HK-2 (cell line): ENCODE results near the gene RELA.
"Not testable (repeated sequence)": the region's sequence is repeated elsewhere in the genome, so short reads cannot be mapped to it uniquely, and the experiment has no call there.

Experiments used
- DNase-seq: peaks from one replicate; pipeline ENCODE4 v3.0.0-alpha.2; 2018; ENCODE audit not compliant: unreplicated experiment

Gene RELA

DNA sequence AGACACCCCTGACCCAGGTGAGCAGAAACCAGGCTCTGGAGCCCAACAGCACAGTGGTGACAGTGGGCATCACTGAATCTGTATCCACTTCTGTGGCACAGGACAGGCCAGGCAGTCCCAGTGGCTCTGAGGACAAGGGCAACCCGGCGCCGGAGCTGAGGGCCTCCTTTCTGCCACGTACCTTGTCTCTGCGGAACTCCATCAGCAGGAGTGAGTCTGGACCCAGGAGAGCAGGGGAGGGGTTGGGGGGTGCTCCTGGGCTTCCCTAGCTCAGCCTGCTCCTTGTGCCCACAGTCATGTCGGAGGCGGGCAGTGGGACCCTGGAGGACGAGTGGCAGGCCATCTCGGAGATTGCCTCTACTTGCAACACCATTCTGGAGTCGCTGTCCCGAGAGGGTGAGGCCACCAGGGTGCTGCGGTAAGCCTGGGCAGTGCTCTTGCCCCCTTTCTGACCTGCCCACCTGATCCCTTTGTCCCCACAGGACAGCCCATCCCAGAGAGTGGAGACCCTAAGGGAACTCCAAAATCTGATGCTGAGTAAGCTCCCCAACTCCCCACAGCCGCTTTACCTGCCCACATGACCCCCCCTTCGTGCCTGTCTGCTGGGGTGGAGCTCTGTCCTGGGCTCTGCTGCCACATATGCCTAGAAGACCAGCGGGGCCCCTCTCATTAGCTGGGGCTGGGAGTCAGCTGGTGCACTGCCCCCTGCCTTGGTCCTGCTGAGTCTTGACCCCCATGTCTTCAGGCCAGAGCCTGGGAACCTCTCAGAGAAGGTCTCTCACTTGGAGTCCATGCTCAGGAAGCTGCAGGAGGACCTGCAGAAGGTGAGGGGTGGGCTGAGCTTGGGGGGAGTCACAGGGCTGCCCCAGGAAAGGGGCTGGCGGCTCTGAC is 12.8 kb downstream of the RELA start:
- DNase-seq: no peak

DNA sequence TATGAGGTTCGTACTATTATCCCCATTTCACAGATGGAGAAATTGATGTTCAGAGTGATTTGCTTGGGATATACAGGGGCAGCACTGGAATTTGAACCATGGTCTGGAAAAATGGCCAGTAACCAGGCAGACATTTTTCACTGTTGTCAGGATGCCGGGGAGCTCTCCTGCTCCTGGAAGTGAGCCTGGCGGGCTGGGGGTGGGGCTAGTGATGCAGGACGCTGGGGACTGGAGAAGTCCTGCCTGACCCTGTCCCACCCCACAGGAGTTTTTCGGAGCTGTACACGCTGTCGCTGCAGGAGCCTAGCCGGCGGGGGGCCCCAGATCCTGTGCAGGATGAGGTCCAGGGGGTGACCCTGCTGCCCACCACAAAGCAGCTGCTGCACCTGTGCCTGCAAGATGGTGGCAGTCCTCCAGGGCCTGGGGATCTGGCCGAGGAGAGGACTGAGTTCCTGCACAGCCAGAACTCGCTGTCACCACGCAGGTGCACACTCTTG is 13.7 kb downstream of the RELA start:
- no peak for DNase-seq

DNA sequence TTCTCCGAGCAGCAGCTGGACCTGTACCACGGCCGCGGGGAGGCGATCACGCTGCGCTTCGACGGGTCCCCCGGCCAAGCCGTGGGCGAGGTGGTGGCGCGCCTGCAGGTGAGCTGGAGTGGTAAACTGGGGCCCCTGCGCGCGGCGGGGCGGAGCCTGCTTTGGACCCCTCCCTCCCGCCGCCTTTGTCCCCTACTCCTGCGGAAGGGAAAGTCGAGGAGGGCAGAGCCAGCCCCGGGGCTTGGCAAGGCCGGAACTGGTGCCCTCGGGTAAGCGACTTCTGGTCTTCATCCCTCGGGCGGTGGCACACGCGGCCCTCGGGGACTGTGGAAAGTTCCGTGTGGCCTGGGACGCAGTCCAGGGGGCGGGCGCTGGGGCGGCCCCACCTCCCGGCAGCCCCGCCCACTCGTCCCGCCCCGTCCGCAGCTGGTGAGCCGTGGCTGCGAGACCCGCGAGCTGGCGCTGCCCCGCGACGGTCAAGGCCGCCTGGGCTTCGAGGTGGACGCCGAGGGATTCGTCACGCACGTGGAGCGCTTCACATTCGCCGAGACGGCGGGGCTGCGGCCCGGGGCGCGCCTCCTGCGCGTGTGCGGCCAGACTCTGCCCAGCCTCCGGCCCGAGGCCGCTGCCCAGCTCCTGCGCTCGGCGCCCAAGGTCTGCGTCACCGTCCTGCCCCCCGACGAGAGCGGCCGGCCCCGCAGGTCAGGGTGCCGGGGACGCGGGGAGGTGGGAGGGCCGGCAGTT is 15.6 kb downstream of the RELA start:
- no peak for DNase-seq

DNA sequence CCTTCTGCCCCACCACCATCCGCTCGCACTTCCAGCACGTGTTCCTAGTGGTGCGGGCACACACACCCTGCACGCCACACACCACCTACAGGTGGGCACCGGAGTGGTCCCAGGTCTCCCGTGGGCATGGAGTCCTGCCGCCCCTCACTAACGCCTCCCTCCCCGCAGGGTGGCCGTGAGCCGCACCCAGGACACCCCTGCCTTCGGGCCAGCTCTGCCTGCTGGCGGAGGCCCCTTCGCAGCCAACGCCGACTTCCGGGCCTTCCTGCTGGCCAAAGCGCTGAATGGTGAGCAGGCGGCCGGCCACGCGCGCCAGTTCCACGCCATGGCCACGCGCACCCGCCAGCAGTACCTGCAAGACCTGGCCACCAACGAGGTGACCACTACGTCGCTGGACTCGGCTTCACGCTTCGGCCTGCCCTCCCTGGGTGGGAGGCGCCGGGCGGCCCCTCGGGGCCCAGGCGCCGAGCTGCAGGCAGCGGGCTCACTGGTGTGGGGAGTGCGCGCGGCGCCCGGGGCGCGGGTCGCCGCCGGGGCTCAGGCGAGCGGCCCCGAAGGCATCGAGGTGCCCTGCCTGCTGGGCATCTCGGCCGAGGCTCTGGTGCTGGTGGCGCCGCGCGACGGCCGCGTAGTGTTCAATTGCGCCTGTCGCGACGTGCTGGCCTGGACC is 16.3 kb downstream of the RELA start:
- no peak for DNase-seq

DNA sequence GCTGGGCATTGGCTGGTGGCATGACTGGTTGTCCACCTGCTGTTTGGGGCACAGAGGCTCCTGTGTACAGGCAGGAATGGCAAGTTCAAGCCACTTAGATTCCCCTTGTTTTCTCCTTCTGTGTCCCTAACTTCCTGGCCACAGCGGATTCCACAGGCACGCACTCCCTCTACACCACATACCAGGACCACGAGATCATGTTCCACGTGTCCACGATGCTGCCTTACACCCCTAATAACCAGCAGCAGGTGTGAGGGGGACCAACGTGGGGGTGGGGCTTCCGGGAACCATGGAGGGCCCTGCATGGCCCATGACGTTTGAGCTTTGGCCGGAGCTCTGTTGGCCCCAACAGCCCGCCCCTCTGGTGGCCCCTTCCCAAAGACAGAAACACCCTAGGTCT is 17.0 kb downstream of the RELA start:
- DNase-seq: no peak

DNA sequence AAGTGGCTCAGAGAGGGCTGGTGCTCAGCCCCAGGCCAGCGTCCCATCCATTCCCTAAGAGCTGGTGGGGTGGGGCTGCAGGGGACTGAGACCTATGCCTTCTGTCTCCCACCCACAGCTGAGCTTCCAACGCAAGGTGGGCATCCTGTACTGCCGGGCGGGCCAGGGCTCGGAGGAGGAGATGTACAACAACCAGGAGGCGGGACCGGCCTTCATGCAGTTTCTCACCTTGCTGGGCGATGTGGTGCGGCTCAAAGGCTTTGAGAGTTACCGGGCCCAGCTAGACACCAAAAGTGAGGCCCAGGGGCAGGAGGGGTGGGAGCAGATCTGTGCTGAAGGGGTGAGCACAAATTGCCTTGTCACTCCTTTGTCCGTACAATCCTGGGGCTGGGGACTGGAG is 17.9 kb downstream of the RELA start:
- no peak for DNase-seq

DNA sequence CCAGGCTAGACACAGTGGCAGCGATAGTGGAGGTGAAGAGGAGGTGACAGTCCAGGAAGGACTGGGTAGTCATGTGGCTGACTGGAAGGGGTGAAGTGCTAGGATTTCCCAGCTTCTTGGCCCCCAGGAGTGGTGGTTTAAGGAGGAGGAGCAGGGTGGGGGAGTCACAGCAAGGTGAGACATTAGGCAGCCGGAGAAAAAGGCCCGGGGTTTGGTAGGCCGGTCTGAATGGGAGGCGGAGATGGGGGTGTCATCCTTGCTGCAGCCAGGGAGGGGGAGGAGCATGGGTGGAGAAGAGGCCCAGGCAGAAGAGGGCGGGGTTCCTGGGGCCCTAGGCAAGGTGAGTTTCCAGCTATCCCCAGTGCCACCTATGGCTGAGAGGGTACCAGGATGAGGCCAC is 18.7 kb downstream of the RELA start:
- DNase-seq: peak; percentile 70

DNA sequence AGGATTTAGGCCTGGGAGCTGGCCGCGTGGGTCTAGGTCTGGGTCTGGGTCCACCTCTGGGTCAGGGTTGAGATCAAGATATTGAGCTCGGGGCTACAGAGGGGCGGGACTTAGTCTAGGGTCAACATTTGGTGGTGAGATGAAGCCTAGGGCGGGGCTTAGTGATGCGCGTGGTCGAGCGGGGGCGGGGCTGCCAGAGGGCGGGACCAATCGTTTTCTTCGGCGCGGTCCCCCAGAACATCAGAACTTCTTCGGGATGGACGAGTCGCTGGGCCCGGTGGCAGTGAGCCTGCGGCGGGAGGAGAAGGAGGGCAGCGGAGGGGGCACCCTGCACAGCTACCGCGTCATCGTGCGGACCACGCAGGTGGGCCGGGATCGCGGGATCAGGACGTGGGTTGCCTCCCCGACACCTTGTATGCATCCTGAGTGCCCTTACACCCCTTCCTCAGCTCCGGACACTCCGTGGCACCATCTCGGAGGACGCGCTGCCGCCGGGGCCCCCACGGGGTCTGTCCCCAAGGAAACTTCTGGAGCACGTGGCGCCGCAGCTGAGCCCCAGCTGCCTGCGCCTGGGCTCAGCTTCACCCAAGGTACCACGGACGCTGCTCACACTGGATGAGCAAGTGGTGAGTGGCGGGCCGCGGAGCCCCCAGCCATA is 20.6 kb downstream of the RELA start:
- no peak for DNase-seq

DNA sequence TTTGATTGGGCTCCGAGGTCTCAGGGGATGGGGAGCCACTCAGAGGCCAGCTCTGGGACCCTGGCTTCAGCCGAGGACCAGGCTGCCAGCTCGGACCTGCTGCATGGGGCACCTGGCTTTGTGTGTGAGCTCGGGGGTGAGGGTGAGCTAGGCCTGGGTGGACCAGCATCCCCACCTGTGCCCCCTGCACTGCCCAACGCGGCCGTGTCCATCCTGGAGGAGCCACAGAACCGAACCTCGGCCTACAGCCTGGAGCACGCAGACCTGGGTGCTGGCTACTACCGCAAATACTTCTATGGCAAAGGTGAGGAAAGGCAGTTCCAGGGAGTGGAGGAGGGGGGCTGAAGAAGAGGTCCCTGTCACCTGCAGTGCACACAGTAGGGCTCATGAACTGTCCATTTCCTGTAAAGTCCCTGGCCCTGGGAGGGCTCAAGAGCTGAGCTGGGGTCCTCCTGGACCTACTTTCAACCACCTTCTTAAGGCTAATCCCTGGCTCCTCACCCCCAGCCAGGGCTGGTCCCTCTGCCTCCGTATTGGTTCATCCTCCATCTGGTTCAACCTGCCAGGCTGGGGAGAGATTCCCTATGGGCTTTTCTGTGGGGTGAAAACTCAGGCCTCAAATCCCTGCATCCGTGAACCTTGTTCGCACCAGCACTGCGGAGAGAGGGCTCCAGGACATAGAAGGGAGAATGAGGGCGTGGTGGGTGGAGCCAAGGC is 21.3 kb downstream of the RELA start:
- DNase-seq: no peak

DNA sequence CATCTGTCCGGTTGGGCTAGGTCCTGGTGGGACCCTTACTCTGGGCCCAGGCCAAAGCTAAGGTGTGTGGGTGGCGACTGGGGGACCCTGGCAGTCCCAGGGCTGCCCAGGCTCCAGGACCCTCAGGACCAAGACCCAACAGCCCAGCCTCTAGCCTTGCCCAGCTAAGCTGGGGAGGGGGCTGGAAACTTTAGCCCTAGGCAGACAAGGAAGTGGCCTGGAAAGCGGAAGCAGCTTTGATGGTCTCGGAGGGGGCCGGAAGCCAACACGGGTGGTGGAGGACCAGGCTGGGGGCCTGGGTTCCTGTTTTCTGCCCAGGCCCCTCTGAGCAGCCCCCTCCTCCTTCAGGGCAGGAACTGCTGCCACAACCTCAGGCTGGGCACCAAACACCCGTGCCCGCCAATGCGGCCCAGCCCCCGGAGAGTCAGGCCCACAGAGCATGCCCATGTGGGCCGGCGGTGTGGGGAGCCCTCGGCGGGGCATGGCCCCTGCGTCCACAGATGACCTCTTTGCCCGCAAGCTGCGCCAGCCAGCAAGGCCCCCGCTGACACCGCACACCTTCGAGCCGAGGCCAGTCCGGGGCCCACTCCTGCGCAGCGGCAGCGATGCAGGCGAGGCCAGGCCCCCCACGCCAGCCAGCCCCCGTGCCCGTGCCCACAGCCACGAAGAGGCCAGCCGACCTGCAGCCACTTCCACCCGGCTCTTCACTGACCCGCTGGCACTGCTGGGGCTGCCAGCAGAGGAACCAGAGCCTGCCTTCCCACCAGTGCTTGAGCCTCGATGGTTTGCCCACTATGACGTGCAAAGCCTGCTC is 22.0 kb downstream of the RELA start:
- no peak for DNase-seq

DNA sequence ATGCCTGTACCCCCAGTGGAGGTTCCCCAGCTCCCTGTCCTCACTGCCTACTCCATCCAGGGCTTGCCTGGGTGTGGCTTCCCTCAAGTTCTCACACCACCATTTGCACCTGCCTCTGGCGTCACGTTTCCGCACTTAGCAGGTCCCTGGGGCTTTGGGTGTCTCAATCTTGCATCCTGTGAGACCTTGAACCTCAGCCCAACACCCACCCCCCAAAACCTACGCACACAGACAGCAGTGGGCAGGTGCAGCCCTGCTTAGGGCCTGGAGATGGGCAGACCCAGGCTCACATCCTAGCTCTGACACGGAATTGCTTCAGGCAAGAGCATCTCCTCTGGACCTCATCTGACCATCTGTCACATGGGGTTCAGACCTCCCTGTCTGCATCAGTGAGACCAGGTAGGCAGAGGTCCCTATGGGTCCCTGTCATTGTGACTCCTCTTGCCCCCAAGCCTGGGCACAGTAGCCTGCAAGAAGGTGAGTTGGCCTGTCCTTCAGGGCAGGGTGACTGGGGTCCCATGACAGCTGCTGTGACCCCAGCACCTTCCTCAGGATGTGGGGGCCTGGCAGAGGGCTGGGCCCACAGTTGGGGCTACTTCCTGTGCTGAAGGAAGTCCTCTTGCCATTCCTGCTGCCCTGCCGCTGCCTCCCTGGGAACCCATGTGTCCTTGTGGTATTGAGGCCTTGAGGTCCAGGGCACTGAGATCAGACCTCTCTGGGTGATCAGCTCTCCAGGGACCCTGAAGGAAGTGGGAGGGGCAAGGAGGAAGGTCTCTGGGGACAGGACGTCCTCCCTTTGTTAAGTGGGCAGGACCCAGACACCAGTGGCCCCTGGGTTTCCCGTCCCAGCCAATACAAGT is 22.9 kb downstream of the RELA start:
- DNase-seq: no peak

DNA sequence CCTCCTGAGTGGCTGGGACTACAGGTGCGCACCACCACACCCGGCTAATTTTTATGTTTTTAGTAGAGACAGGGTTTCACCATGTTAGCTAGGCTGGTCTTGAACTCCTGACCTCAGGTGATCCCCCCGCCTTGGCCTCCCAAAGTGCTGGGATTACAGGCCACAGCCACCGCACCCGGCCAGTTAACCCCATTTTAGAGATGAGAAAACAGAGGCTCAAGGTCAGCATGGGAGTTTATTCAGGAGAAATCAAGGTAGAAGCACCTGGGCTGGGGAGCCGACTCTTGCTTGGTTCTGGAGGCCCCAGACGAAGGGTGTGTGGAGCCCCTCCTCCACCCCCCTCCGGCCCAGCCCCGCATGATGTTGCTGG is 23.5 kb downstream of the RELA start:
- not testable (repeated sequence) for DNase-seq

DNA sequence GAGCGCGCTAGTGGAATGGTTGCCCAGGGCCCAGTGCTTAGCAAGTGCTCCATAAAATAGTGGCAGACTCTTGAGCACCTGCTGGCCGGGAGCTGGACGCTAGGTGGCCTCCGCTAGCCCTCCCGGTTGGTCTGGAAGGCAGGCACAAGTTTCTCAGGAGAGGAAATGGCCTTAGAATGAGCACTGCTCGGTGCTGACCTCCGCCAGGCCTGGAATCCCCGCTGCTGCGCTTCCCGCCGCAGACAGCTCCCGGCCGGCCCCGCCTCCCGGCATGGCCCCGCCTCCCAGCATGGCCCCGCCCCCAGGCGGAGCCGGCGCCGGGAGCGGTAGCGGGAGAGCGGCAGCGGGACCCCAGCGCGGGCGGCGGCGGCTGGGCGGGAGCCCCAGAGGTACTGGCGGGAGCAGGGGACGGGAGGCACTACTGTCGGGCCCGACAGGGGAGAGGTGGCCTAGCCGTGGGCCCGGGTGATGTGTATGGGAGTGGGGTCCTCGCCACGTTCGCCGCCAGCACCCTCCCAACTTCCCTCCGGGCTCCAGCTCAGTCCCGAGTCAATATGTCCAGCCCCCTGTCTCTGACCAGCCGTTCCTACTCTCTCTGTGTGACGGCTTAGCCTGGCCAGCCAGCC is 24.8 kb downstream of the RELA start, which contains the start of gene SIPA1:
Gene SIPA1, plus strand, starts transcription at position 308 of the 626 bp plus-strand sequence. CDS start 2,821 bp downstream, outside the sequence.
- DNase-seq: peak; percentile 85

DNA sequence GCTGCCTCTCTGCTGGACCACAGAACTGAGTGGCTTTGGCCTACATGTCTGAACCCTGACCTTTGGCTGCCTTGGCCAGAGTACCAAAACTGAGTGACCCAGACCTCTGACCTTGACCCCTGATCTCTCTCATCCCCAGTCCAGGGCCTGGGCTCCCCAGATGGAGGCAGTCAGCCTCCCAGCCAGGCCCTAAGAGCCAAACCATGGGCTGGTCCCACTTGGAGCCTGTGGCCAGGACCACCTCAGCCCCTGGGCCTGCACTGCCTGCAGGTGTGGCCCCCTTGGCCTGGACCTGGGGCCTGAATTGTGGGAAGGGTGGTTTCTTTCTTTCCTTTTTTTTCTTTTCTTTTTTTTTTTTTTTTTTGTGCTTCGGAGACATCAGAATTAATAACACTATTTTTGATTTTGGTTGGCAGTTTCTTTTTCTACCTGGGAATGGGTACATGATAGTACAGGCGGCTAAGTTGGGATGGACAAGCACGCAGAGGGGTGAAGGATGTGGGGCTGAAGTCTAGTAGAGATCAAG is 25.6 kb downstream of the RELA start:
- no peak for DNase-seq

DNA sequence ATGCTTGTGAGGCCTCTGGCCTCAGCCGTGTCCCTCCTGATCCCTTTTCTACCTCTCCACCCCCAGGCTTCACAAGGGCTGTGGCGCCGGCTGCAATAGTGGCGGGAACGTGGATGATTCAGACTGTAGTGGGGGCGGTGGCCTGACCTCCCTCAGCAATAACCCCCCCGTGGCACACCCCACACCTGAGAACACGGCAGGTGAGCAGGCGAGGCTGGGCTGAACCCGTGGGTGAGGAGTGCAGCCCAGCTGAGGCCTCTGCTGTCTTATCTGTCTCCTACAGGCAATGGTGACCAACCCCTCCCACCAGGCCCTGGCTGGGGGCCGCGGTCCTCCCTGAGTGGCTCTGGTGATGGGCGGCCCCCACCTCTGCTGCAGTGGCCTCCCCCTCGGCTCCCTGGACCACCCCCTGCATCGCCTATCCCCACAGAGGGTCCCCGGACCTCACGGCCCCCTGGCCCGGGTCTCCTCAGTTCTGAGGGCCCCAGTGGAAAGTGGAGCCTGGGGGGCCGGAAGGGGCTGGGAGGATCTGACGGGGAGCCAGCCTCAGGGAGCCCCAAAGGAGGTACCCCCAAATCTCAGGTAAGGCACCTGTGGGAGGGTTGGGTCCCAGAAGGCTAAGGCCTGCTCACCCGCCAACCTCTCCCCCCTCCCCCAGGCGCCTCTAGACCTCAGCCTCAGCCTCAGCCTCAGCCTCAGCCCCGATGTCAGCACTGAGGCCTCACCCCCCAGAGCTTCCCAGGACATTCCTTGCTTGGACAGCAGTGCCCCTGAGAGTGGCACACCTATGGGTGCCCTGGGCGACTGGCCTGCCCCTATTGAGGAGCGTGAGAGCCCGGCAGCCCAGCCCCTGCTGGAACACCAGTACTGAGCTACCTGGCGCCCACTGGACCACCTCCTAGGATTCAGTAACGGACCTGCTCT is 26.3 kb downstream of the RELA start:
- DNase-seq: no peak

DNA sequence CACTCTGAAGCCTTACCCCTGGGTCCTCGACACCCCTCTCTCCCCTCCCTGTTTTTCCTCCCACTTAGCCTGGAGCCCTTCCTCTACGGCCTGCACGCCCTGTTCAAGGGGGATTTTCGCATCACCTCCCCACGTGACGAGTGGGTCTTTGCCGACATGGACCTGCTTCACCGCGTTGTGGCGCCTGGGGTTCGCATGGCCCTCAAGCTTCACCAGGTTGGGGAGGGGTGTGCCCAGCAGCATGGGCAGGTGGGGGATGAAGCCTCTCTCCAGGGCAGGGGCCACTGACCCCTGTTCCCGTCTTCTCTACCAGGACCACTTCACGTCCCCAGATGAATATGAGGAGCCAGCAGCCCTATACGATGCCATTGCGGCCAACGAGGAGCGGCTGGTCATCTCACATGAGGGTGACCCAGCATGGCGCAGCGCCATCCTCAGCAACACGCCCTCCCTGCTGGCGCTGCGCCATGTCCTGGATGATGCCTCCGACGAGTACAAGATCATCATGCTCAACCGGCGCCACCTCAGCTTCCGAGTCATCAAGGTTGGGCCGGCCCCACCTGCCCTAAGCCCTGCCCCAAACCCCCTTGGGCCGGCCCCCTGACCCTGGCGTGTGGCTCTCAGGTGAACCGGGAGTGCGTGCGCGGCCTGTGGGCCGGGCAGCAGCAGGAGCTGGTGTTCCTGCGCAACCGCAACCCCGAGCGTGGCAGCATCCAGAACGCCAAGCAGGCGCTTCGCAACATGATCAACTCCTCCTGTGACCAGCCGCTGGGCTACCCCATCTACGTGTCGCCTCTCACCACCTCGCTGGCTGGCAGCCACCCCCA is 27.6 kb downstream of the RELA start:
- no peak for DNase-seq

DNA sequence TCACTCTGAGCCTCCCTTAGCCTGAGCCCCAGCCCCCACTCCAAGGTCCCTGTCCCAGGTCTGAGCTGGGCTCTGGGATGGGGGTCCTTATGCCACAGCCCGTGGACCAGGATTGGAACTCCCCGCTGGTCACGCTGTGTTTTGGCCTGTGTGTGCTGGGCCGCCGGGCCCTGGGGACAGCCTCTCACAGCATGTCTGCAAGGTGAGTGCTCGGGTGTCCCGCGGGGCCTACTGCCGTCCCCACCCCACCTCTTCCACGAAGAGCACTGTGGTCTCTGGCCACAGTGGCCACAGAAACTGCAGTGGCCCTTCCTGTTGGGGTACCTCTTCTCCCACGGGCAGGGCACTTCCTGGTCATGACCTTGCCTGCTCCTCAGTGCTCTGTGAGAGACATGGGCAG is 28.3 kb downstream of the RELA start:
- no peak for DNase-seq
